Fibroblast of skin of left biceps (primary cell): ENCODE data around the gene ZNF12.
"Not testable (repeated sequence)": the region's sequence is repeated elsewhere in the genome, so short reads cannot be mapped to it uniquely, and the experiment has no call there.

Experiments used
- DNase-seq, 2 experiments: peaks; one replicate each; pipeline ENCODE4 v3.0.0-alpha.2; 2013; ENCODE audit warnings: low read depth in 2 of 2

Gene ZNF12

DNA sequence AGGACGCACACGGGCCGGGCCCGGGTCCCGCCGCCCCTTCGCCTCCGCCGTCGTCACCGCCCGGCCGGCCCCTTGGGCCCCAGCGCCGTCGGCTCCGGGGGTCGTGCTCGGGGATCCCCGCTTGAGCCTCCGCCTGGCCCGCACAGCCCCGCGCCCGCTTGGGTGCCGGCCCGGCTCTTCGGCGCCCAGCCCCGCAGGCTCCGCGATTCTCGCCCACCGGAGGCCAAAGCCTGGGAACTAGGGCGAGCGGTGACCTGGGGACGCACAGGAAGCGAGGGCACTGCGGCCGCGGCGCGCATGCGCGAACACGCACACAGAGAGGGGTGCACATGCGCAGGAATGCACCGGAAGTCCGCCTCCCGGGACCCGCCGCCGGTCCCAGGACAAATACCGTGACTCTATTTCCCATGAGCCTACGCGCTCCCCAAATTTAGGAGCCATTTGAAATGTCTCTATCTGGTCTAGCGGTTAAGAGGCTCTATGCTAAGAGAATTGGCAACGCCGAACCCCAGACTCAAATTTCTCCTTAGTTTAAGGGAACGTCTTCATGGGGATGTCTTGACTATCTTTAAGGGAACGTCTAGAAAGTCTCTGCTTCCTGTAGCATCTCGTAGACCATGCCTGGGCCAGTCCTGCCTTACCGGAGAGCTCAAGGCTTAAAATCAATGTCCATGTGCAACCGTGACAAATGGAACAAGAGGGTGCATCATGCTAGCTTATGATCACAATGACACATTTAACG is at the start of gene ZNF12:
ZNF12 (minus strand) TSS at position 282 of the 742 bp plus-strand sequence. CDS start 1,774 bp downstream, outside the sequence.
- DNase-seq: peak; percentile 77 to 78

DNA sequence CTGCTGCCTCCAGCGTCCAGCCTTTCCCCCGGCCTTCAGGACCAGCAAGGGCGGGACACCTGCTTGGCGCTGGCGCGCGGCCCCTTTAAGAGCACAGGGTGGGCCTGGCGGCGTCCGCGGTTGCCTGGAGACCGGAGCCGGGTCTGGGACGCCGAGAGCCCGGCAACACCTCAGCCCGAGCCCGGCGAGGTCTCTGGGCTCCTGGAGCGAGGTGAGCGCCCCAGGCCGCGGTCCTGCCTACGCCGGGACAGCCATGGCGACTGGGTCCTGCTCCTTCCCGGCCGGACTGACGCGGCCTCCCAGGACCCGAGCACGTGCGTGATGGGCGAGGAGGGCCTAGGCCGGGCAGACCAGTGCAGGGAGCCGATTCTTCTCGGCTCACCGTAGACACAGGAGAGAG is 47.2 kb upstream of the ZNF12 start, which contains the start of gene RSPH10B2:
RSPH10B2 (plus strand) TSS at position 140 of the 400 bp plus-strand sequence. CDS start 3,575 bp downstream, outside the sequence.
- DNase-seq: not testable (repeated sequence)

DNA sequence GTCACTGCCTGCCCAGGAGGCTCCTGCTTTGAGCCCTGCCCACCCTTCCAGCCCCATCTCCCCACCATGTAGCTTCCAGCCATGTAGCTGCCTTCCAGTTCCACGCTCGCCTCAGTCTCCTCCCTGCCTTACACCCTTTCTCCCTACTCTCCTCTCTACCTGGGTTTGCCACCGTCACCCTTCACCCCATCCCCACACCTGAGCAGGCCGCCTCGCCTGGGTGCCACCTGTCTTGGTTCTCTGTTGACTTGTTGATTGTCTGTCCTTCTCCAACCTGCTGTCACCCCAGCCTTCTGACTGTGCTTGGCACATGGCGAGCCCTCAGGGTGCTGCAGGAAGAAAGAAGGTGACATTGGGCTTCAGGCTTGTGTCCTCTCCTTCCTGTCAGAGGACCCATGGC is 43.4 kb upstream of the ZNF12 start:
- DNase-seq: not testable (repeated sequence)

DNA sequence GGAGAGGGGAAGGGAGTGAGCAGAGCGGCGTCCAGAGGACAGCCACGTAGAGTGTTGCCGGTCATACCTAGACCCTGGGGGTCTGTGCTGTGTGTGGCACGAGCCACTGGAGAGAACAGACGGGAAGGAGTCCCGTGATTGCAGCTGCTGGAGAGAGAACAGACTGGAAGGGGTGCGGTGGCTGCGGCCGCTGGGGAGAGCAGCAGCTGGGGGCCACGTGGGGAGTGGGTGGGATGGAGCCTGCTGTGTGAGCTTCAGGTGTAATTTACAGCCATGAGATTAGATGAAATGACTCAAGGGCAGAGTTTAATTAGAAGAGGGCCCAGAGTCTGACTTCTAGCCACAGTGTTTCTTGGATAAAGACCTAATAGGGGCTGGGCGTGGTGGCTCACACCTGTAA is 42.6 kb upstream of the ZNF12 start:
- not testable (repeated sequence) for DNase-seq

- DNase-seq: not testable (repeated sequence)
Measured at GRCh38 chr7:6744410-6745100, 37.8 kb upstream of the ZNF12 start.

- not testable (repeated sequence) for DNase-seq
Measured at GRCh38 chr7:6738415-6738814, 31.7 kb upstream of the ZNF12 start.

- no peak for DNase-seq
Measured at GRCh38 chr7:6730343-6730633, 23.5 kb upstream of the ZNF12 start.

- DNase-seq: peak; percentile 69 to 75
Measured at GRCh38 chr7:6729492-6730342, 23.0 kb upstream of the ZNF12 start.

DNA sequence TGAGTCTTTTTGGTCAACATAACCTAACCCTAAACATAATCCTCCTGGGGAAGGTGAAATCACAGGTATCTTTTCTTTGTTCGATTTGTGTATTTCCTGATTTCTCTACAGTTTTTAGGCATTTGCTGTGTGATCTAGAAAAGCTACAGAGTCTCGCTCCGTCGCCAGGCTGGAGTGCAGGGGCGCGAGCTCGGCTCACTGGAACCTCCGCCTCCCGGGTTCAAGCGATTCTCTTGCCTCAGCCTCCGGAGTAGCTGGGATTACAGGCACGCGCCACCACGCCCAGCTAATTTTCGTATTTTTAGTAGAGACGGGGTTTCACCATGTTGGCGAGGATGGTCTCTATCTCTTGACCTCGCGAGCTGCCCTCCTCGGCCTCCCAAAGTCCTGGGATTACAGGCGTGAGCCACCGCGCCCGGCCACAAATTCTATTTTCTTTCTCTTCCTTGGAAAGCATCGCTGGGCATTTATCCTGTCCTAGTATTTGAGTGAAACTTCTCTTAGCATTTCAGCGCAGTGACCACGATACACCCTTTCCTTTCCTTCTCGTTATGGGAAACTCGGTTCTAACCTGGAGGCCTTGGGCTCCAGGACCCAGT is 22.2 kb upstream of the ZNF12 start:
- not testable (repeated sequence) for DNase-seq

- DNase-seq: no peak
Measured at GRCh38 chr7:6727663-6728062, 20.9 kb upstream of the ZNF12 start.

GRCh38 chr7:6726341-6726740 is 19.6 kb upstream of the ZNF12 start:
- not testable (repeated sequence) for DNase-seq

DNA sequence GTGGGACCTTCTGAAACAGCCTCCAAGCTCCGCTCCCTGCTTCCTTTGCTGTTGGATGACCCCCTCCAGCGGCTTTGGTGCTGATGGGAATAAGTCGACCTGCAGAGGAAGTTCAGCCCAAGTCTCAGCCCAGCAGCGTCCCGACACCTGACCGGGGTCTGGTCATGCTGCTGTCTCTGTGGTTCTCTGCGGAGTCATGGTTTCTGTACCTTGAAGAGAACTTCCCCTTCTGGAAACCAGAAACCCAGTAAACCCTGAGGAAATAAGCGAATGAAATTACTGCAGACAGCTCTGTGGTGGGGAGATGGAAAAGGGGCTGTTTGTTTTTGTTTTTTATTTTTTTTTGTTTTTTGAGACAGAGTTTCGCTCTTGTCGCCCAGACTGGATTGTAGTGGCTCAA is 18.3 kb upstream of the ZNF12 start:
- no peak for DNase-seq

- not testable (repeated sequence) for DNase-seq
Measured at GRCh38 chr7:6724351-6724750, 17.6 kb upstream of the ZNF12 start.

DNA sequence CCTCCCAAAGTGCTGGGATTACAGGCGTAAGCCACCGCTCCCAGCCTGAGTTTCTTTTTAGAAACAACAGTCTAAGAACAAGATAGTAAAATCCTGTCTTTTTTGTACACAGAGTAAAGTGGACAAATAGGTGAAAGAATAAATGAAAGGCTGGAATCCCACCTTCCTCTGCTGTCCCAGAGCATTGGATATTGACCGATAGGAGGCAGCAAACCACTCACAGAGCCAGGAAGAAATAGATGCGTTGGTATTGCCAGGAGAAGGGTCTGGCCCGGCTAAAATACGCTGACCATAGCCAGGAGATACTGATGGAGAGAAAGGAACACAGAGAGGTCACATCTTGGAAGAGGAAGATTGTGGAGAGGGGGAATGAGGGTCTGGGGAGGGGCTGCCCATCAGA is 11.4 kb upstream of the ZNF12 start:
- DNase-seq: no peak

GRCh38 chr7:6715898-6716297 is 9.2 kb upstream of the ZNF12 start:
- DNase-seq: not testable (repeated sequence)

DNA sequence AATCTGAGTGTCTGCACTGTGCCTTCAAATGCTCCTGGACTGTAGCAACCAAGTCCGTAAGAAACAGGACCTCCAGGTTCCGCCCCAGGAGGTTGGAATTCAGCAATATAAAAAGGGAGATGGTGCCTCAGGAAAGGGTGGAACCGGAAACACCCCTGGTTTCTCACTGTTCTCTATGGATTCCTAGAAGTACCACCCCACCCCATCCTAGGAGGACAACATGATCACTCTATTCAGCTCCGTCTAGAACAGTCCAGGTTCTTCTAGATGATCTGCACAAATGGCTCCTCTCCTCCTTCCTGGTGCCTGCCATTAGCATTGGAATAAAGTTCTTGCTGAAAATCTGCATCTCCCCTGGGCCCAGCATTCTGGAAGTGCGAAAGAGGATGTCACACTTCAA is 7.6 kb upstream of the ZNF12 start:
- DNase-seq: no peak

- no peak for DNase-seq
Measured at GRCh38 chr7:6709808-6710207, 3.1 kb upstream of the ZNF12 start.

DNA sequence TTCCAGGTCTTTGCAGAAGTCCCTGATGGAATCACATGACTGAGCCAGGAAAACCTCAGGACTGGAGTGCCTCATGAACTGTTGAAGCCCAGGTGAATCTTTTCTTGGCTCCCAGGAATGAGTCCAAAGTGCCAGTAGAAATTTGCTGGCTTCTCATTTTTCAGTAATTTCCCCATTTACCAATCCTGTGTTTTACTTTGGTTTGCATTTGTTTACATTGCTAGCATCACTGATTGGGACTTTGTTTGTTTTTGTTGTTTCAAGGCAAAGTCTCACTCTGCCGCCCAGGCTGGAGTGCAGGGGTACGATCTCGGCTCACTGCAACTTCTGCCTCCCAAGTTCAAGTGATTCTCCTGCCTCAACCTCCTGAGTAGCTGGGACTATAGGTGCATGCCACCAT is 1.6 kb upstream of the ZNF12 start:
- no peak for DNase-seq

- no peak for DNase-seq
Measured at GRCh38 chr7:6705959-6706665, 635 bp downstream of the ZNF12 start.

DNA sequence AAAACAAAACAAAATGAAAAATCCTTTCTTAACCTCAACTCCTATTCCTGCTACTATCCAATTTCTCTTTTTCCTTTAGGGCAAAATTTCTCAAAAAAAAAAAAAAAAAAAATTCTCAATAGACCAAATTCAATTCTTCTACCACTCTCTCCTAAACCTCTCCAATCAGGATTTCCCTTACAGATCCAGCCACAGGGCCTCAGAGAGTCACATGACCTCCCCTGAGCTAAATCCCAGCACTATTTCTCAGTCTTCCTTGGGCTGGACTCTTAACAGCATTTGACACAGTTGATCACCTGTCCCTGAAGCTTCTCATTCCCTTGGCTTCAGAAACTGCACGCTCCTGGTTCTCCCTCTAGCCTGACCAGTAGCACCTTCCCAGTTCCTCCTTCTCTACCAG is 4.9 kb downstream of the ZNF12 start:
- DNase-seq: no peak

- no peak for DNase-seq
Measured at GRCh38 chr7:6700793-6701192, 6.0 kb downstream of the ZNF12 start.
